Neuronal stem cell (in vitro differentiated cells): Measurements from ENCODE around the gene HSD17B2.

Experiments used
- DNase-seq: peaks from one replicate; pipeline ENCODE4 v3.0.0-alpha.2; 2013; ENCODE audit warnings: low spot score
- H2AFZ ChIP-seq: one replicate; pipeline ENCODE4 v1.6.1; 2013; ENCODE audit warnings: mild to moderate bottlenecking, low read length, inconsistent platforms
- H2AK5ac ChIP-seq: 2 replicates; pipeline ENCODE4 v1.6.1; 2013; ENCODE audit warnings: low read depth, mild to moderate bottlenecking, inconsistent platforms, low read length, moderate library complexity, mixed read lengths
- H2BK120ac ChIP-seq: 2 replicates; pipeline ENCODE4 v1.6.1; 2013; ENCODE audit warnings: low read depth, mild to moderate bottlenecking, inconsistent platforms, low read length, moderate library complexity, mixed read lengths
- H2BK12ac ChIP-seq: one replicate; pipeline ENCODE4 v1.6.1; 2013; ENCODE audit warnings: low read length, inconsistent platforms
- H2BK15ac ChIP-seq: 2 replicates; pipeline ENCODE4 v1.6.1; 2013; ENCODE audit warnings: mild to moderate bottlenecking, low read length, inconsistent platforms, mixed read lengths
- H2BK5ac ChIP-seq: one replicate; pipeline ENCODE4 v1.6.1; 2013; ENCODE audit warnings: inconsistent platforms, mild to moderate bottlenecking, low read length, moderate library complexity
- H3K14ac ChIP-seq: one replicate; pipeline ENCODE4 v1.6.1; 2013; ENCODE audit warnings: low read length, inconsistent platforms
- H3K18ac ChIP-seq: 2 replicates; pipeline ENCODE4 v1.6.1; 2013; ENCODE audit warnings: low read length, inconsistent platforms
- H3K23ac ChIP-seq: 2 replicates; pipeline ENCODE4 v1.6.1; 2013; ENCODE audit warnings: low read depth, mild to moderate bottlenecking, mixed read lengths, low read length, inconsistent platforms; ENCODE audit not compliant: poor library complexity
- H3K27ac ChIP-seq: replicated peaks from 3 replicates; pipeline ENCODE4 v1.5.1; 2013; ENCODE audit warnings: low read length, inconsistent platforms
- H3K27me3 ChIP-seq, 3 experiments: 2 replicates each; pipeline ENCODE4 v1.6.1; 2013; ENCODE audit warnings: low read length in 3 of 3, mild to moderate bottlenecking in 2 of 3, inconsistent platforms in 1 of 3, low read depth in 1 of 3, mixed read lengths in 1 of 3, moderate library complexity in 1 of 3; ENCODE audit not compliant: control insufficient read depth in 3 of 3, insufficient read depth in 3 of 3
- H3K36me3 ChIP-seq, 2 donors: replicated peaks in 1 of 2; 2 replicates each; pipeline ENCODE4 v1.6.1; 2013; ENCODE audit warnings: low read length in 2 of 2; ENCODE audit not compliant: control insufficient read depth in 2 of 2, insufficient read depth in 2 of 2
- H3K4ac ChIP-seq: 2 replicates; pipeline ENCODE4 v1.6.1; 2013; ENCODE audit warnings: inconsistent platforms, mild to moderate bottlenecking, low read length, moderate library complexity
- H3K4me1 ChIP-seq, 2 donors: 1 replicate in 1 of 2; 2 replicates in 1 of 2; pipeline ENCODE4 v1.6.1; 2013; ENCODE audit warnings: low read length in 2 of 2, low read depth in 1 of 2; ENCODE audit not compliant: control insufficient read depth in 2 of 2, insufficient read depth in 1 of 2
- H3K4me2 ChIP-seq: one replicate; pipeline ENCODE4 v1.6.1; 2013; ENCODE audit warnings: mild to moderate bottlenecking, low read length, inconsistent platforms; ENCODE audit not compliant: insufficient read depth, poor library complexity, severe bottlenecking
- H3K4me3 ChIP-seq, 2 donors: 2 replicates each; pipeline ENCODE4 v1.5.1; 2013; ENCODE audit warnings: low read length in 2 of 2, mild to moderate bottlenecking in 2 of 2, inconsistent platforms in 1 of 2, moderate library complexity in 1 of 2
- H3K79me1 ChIP-seq: one replicate; pipeline ENCODE4 v1.6.1; 2013; ENCODE audit warnings: low read depth, mild to moderate bottlenecking, inconsistent platforms, low read length, moderate library complexity
- H3K9ac ChIP-seq: one replicate; pipeline ENCODE4 v1.6.1; 2013; ENCODE audit warnings: mild to moderate bottlenecking, low read depth, low read length, inconsistent platforms; ENCODE audit not compliant: poor library complexity
- H3K9me3 ChIP-seq, 2 donors: replicated peaks in 1 of 2; 2 replicates each; pipeline versions ENCODE3 to v1.6.1; 2013; ENCODE audit warnings: low read length in 2 of 2, mild to moderate bottlenecking in 2 of 2, inconsistent platforms in 1 of 2, low read depth in 1 of 2, mixed read lengths in 1 of 2, moderate library complexity in 1 of 2; ENCODE audit not compliant: control insufficient read depth in 2 of 2, insufficient read depth in 1 of 2
- H4K8ac ChIP-seq: one replicate; pipeline ENCODE4 v1.6.1; 2013; ENCODE audit warnings: low read depth, mild to moderate bottlenecking, inconsistent platforms, low read length, moderate library complexity
- H4K91ac ChIP-seq: one replicate; pipeline ENCODE4 v1.6.1; 2013; ENCODE audit warnings: low read length, low read depth, mild to moderate bottlenecking, inconsistent platforms; ENCODE audit not compliant: poor library complexity
- WGBS, 2 donors: extraction: QIAGEN DNeasy Blood & Tissue Kit; methylation state at CpG; one replicate each; pipeline ENCODE4 v1.1.7; 2013; ENCODE audit warnings: missing lambda C conversion rate in 2 of 2, mixed read lengths in 1 of 2; ENCODE audit not compliant: insufficient read length in 2 of 2, insufficient replicate concordance in 1 of 2; ENCODE audit errors: extremely low coverage in 2 of 2; 5-methylcytosine and 5-hydroxymethylcytosine counted together

The HSD17B2 gene

GRCh38 chr16:82033006-82033405 lies 2.0 kb upstream of the HSD17B2 start:
- Histone ChIP-seq H3K27ac (no peak overlapping the region), H3K4me1 (no peaks in the 10 kb centered on the region), H3K23ac (no peak overlapping the region), H3K4me2 (no peak overlapping the region), H2BK5ac (no peak overlapping the region), H3K4ac (no peak overlapping the region), H3K79me1 (no peaks in the 10 kb centered on the region), H2AK5ac (no peak overlapping the region), H3K14ac (no peak overlapping the region), H4K8ac (peak overlapping the region; percentile 19), H2BK120ac (no peak overlapping the region), H2BK15ac (no peak overlapping the region), H3K27me3 (no peaks in the 10 kb centered on the region), H3K18ac (peak overlapping the region; percentile 49), H3K4me3 (no peak overlapping the region), H3K36me3 (no peaks in the 10 kb centered on the region), H4K91ac (no peak overlapping the region), H2BK12ac (no peak overlapping the region), H3K9me3 (peaks cover 0 to 3% of the 10 kb centered on the region in 2 donors), H3K9ac (no peak overlapping the region), H2AFZ (no peak overlapping the region)
- DNase-seq = no peak
- WGBS, 2 donors = no CpG with 5 or more reads among the region's 6 CpGs

- no peak overlapping the region for H3K14ac ChIP-seq
- no peak overlapping the region for H4K91ac ChIP-seq
- no peak overlapping the region for H2AK5ac ChIP-seq
- no peak overlapping the region for H3K4ac ChIP-seq
- H3K27ac ChIP-seq = no peak overlapping the region
- no peaks in the 10 kb centered on the region for H3K36me3 ChIP-seq
- no peak overlapping the region for H2BK5ac ChIP-seq
- H3K4me2 ChIP-seq = no peak overlapping the region
- no CpG with 5 or more reads among the region's 8 CpGs for WGBS, 2 donors
- no peak overlapping the region for H2BK120ac ChIP-seq
- no peak overlapping the region for H2BK12ac ChIP-seq
- no peak overlapping the region for H4K8ac ChIP-seq
- H3K9ac ChIP-seq = no peak overlapping the region
- H3K9me3 ChIP-seq = peaks cover 0 to 3% of the 10 kb centered on the region in 2 donors
- no peaks in the 10 kb centered on the region for H3K79me1 ChIP-seq
- H3K23ac ChIP-seq = no peak overlapping the region
- H3K4me3 ChIP-seq = no peak overlapping the region
- H3K4me1 ChIP-seq = no peaks in the 10 kb centered on the region
- no peaks in the 10 kb centered on the region for H3K27me3 ChIP-seq
- no peak overlapping the region for H3K18ac ChIP-seq
- no peak overlapping the region for H2AFZ ChIP-seq
- DNase-seq = no peak
- H2BK15ac ChIP-seq = no peak overlapping the region
Observed at GRCh38 chr16:82033683-82034300, 1.3 kb upstream of the HSD17B2 start.

GRCh38 chr16:82037251-82037650 lies 2.2 kb downstream of the HSD17B2 start:
- no peak overlapping the region for H4K91ac ChIP-seq
- no peak overlapping the region for H3K14ac ChIP-seq
- no peak overlapping the region for H3K4me3 ChIP-seq
- no peak overlapping the region for H2BK12ac ChIP-seq
- H2BK15ac ChIP-seq = no peak overlapping the region
- no peak overlapping the region for H2AK5ac ChIP-seq
- H3K36me3 ChIP-seq = no peaks in the 10 kb centered on the region
- H2AFZ ChIP-seq = no peak overlapping the region
- H2BK120ac ChIP-seq = no peak overlapping the region
- no peak overlapping the region for H3K27ac ChIP-seq
- no peak overlapping the region for H3K9ac ChIP-seq
- no peak overlapping the region for H3K4ac ChIP-seq
- WGBS, 2 donors = no CpG with 5 or more reads among the region's 4 CpGs
- no peak overlapping the region for H4K8ac ChIP-seq
- peaks cover 0 to 3% of the 10 kb centered on the region in 2 donors for H3K9me3 ChIP-seq
- H3K18ac ChIP-seq = no peak overlapping the region
- H3K79me1 ChIP-seq = no peaks in the 10 kb centered on the region
- no peaks in the 10 kb centered on the region for H3K4me1 ChIP-seq
- H3K27me3 ChIP-seq = no peaks in the 10 kb centered on the region
- H2BK5ac ChIP-seq = no peak overlapping the region
- DNase-seq = no peak
- H3K4me2 ChIP-seq = no peak overlapping the region
- no peak overlapping the region for H3K23ac ChIP-seq

GRCh38 chr16:82037666-82038065 lies 2.6 kb downstream of the HSD17B2 start:
- Histone ChIP-seq H3K27me3 (no peaks in the 10 kb centered on the region), H3K14ac (no peak overlapping the region), H2AK5ac (no peak overlapping the region), H4K8ac (no peak overlapping the region), H2AFZ (no peak overlapping the region), H3K4me2 (no peak overlapping the region), H3K4me3 (no peak overlapping the region), H2BK15ac (no peak overlapping the region), H3K4me1 (no peaks in the 10 kb centered on the region), H3K23ac (no peak overlapping the region), H3K18ac (no peak overlapping the region), H2BK12ac (no peak overlapping the region), H3K27ac (no peak overlapping the region), H3K4ac (no peak overlapping the region), H2BK5ac (no peak overlapping the region), H3K79me1 (no peaks in the 10 kb centered on the region), H4K91ac (no peak overlapping the region), H3K9me3 (peaks cover 0 to 3% of the 10 kb centered on the region in 2 donors), H3K36me3 (no peaks in the 10 kb centered on the region), H3K9ac (no peak overlapping the region), H2BK120ac (no peak overlapping the region)
- WGBS, 2 donors = 100% methylated on average over 1 of the region's 2 CpGs; no CpG with 5 or more reads in 1 of the 2 donors
- DNase-seq = no peak
